ENCODE results near the gene HDLBP. TPM values are rescaled to one million over a fixed set of nuclear protein-coding genes. Genes with fewer than 3 reads are reported as not detected.
A peak's percentile ranks its signal among the peaks of the same experiment; 100 is the strongest.

Gene HDLBP
- total RNA-seq, 1 donor from 2014 or later = 326 TPM

DNA sequence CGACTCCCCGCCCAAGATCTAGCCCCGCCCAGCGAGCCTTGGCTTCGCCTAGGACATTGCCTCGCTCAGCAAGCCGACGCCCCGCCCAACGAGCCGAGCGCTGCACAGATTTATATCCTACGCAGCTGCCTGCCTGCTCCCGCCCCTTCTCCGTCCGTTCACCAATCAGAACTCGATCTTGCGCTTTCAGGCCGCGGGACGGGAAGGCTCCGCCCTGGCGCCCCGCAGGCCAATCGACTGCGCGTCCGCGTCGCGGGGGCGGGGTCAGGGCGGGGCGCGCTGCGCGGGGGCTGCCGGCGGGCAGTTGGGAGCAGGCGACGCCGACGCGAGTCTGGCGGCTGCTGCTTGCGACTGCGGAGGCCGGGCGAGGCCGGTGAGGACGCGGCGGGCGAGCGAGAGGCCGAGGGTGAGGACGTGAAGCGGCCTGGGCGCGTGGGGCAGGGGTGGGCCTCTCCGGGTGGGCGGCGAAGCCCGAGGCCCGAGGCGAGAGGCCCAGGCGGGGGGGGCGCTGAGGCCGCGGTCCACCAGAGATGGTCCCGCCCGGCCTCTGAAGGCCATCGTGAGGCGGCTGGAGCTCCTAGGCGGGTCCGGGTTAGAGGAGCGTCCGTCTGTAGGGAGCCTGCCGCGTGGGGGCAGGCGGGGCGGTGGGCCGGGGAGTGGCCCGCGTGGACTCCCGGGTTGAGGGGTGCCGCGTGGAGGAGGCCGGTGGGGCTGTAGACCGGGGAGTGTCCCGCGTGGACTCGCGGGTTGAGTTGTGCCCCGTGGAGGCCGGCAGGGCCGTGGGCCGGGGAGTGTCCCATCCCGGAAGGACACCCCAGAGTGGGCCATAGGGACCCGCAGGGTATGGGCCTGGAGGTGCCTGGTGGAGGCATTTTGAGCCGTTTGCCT lies 40.8 kb upstream of the HDLBP start, which contains the start of gene FARP2:
TSS of gene FARP2 (plus strand) at position 303 of the 888 bp plus-strand sequence. CDS start 16,823 bp downstream, outside the sequence.
- H3K4me3 ChIP-seq (ENCODE audit: low read depth, low read length) = peak within 1 kb of the TSS; percentile 95
- TF ChIP-seq, protein P1, sequence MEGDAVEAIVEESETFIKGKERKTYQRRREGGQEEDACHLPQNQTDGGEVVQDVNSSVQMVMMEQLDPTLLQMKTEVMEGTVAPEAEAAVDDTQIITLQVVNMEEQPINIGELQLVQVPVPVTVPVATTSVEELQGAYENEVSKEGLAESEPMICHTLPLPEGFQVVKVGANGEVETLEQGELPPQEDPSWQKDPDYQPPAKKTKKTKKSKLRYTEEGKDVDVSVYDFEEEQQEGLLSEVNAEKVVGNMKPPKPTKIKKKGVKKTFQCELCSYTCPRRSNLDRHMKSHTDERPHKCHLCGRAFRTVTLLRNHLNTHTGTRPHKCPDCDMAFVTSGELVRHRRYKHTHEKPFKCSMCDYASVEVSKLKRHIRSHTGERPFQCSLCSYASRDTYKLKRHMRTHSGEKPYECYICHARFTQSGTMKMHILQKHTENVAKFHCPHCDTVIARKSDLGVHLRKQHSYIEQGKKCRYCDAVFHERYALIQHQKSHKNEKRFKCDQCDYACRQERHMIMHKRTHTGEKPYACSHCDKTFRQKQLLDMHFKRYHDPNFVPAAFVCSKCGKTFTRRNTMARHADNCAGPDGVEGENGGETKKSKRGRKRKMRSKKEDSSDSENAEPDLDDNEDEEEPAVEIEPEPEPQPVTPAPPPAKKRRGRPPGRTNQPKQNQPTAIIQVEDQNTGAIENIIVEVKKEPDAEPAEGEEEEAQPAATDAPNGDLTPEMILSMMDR (conservative IDR thresholded peaks at IDR 0.05; ENCODE audit: low read depth, low read length) = no peak
- peak; percentile 75 for DNase-seq (ENCODE audit: low read depth)

DNA sequence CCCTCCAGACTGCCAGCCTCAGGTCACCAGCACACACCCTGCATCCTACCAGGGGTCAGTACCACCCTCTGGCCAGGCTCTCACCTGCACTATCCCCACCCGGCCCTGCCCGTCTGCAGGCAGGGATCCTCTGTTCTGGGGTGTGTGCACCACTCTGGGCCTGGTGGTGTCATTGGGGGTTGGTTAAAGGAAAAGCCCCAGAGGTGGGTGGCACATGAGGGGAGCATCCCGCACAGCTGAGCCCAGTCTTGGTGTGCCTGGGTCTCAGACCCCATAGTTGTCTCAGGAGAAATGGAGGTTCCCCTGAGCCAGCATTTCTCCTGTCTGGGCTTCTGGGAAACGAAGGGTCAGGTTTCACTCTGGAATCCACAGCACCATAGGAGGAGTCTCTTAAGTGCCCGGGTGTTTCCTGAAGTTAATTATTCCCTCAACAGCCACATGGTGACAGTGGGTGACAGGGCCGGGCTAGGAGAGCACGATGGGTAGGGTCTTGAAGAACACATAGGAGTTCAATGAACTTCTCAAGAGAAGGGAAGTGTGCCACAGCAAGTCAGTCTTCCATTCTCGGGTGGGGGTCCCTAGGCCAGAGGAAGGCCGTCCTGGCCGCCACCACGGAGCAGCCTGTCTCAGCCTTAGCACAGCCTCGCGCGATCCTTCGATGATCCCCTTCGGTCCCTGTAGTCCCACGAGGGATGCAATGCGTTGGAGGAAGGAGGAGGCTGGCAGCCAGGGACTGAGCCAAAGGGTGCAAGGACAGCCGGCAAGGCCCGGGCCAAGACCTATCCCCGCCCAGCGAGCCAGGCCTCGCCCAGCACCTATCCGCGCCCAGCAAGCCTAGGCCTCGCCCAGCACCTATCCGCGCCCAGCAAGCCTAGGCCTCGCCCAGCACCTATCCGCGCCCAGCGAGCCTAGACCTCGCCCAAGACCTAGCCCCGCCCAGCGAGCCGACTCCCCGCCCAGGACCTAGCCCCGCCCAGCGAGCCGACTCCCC lies 39.5 kb upstream of the HDLBP start:
- H3K4me3 ChIP-seq (ENCODE audit: low read depth, low read length) = peak overlapping the region; percentile 34
- DNase-seq (ENCODE audit: low read depth) = no peak
- TF ChIP-seq, protein P1 (conservative IDR thresholded peaks at IDR 0.05; ENCODE audit: low read depth, low read length) = no peak

DNA sequence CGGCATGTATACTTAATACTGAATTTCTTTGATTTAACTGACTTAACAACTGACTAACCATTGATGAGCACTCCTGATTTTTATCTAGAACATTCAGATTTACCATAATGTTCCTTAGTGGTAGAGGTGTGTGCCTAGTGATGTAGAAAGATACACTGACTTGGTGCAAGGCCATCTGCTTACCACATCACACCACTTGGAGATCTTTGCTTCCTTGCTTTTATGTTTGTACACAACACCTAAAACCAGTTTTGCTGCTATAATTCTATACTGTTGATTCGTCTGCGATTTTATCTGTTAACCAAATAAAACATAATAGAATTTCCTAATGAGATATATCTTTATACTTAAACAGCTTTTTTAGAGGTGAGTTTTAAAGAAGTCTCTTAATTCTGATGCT lies 36.8 kb upstream of the HDLBP start:
- TF ChIP-seq, protein P1 (conservative IDR thresholded peaks at IDR 0.05; ENCODE audit: low read depth, low read length) = no peak
- DNase-seq (ENCODE audit: low read depth) = no peak
- H3K4me3 ChIP-seq (ENCODE audit: low read depth, low read length) = no peak overlapping the region

DNA sequence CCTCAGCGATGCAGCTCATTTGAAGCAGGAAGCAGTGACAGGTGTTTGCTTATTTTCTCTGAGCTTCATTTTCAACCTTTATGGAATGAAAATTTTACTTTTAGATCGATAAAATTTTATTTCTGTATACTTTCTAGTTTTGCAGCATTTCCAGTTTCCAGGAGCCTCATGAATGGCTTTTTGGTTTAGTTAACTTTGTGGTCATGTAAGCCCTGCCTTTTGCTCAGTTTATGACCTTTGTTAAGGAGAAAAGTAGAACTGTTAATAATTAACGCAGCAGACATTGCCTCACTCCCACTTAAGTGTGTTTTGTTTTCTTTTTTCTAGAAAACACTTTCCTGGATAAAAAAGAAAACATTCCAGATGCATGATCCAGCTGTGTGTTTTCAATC lies 36.2 kb upstream of the HDLBP start:
- H3K4me3 ChIP-seq (ENCODE audit: low read depth, low read length) = no peak overlapping the region
- DNase-seq (ENCODE audit: low read depth) = peak; percentile 76
- TF ChIP-seq, protein P1 (conservative IDR thresholded peaks at IDR 0.05; ENCODE audit: low read depth, low read length) = no peak

DNA sequence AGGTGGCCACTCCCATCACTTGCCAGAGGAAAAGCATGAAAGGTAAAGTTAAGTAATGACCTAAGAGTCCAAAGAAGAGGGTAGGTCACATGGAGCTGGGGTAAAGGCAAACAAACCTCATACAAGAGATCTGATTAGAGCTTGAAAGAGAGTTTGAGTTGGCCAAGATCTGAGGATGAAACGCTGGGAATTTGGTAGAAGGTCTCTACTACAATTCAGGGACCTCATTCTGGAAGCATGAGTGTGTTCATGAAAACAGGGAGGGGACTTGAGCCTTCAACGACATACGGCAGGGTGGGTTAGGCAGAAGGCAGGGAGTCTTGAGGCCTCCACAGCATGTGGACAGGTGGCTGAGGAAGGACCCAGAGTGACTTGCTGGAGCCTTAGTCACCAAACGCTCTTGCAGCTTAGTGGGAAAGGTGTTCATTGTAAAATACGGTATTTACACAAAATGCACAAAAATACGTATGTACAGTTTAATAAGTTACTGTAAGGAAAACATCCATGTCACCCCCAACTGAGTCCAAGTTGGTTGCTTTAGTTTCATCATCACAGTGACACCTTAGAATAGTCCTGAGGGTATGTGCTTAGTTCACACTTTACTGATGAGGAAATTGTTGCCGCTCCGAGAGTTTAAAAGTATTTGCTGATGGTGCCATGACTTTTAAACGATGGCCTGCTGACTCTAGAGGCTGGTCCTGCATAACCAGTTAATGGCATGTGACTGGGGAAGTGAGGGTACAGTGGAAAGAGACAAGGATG lies 35.6 kb upstream of the HDLBP start:
- H3K4me3 ChIP-seq (ENCODE audit: low read depth, low read length) = no peak overlapping the region
- peak; percentile 71 for DNase-seq (ENCODE audit: low read depth)
- TF ChIP-seq, protein P1 (conservative IDR thresholded peaks at IDR 0.05; ENCODE audit: low read depth, low read length) = no peak

DNA sequence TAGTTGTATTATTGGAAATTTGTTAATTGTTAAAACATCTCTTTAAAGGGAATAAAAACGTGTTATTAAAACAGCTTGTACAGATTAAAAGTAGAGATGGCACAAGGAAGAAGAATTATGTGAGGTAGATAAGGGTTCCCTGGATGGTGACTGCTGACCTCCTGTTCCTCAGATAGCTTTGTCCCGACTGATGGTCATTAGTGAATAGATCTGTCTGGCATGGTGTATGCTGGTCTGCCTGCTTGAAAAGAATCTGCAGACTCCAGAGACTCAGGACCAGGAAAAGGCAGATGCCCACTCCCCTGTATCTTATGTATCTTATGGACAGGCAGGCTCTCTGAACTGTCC lies 35.0 kb upstream of the HDLBP start:
- H3K4me3 ChIP-seq (ENCODE audit: low read depth, low read length) = no peak overlapping the region
- TF ChIP-seq, protein P1 (conservative IDR thresholded peaks at IDR 0.05; ENCODE audit: low read depth, low read length) = no peak

More for the DNA sequence above, 35.0 kb upstream of the HDLBP start:
- no peak for DNase-seq (ENCODE audit: low read depth)

Measured in epithelial cell of proximal tubule (primary cell).